Stimulated activated CD8-positive, alpha-beta memory T cell treated with anti-CD3 and anti-CD28 coated beads, Interleukin-7, amount 100 ng/mL, for 4 hours (primary cell): Measurements from ENCODE around the gene SH3BP5L.

Source experiments
- DNase-seq, 2 donors: peaks; one replicate each; pipeline ENCODE4 v3.0.0-alpha.2; 2020; ENCODE audit warnings: low read depth in 2 of 2

The SH3BP5L gene

DNA sequence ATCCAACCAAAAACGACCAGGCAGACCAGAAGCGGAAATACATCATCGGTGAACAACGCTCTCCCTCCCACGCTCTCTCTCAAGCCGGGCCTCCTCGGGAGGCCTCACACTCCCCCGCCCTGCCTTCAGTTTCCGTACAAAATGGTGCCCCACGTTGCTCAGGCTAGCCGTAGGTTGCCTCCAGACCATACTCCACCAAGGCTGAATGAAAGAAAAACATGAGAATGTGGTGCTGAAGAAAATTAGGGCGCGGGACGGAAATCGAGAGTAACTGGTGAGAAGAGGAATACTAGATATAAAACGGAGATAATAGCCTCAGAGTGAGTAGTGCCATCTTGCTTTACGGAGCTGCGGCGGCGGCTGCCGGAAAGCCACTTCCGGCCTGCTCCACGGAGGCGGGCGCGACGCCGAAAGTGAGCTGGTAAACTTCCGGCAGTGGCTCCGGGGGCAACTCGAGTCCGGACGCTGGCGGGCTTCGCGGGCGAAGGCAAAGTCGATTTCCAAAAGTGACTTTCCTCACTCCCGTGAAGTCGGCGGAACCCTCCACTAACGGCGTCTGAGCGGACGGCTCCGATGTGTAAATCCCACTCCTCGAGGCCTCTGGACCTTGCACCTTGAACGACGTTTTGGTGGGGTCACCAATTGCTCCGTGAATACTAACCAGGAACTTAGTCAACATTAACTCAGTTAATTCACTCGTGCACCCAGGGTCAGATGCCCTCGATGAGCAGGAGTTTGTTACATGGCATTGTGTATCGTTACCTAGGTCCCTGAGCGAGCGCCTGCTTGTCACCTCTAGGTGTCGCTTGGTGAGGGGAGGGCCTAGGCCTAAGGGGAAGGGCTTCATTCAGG is at the start of gene SH3BP5L:
TSS of gene SH3BP5L (minus strand) at position 7 of the 852 bp plus-strand sequence. CDS start 980 bp downstream, outside the sequence.
- peak; percentile 88 to 89 for DNase-seq

- DNase-seq = peak; percentile 71 to 82
Observed at GRCh38 chr1:248873993-248874533, 48.3 kb upstream of the SH3BP5L start.

DNA sequence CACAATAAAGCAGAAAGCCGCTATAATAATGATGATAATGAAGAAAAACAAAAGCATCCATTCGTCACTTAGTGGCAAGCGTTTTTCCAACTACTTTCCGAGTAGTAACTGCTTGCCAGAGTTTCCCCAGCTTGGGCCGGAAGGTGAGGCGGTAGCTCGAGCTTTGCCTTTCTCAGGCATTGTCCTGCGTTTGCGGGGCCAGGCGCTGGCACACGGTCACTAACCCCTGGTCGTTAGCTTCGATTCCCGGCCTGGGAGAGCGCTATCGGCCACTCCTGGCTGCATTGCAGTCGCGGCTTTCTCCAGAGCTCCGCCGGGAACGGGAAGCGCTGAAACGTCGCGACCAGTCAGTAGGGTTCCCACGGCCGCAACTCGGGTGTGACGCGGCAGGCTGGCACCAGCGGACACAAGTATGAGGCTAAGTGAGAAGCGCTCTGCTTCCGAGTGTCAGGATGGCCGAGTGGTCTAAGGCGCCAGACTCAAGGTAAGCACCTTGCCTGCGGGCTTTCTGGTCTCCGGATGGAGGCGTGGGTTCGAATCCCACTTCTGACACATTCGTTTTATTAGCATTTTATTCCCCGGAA is 47.8 kb upstream of the SH3BP5L start:
- peak; percentile 80 to 86 for DNase-seq

GRCh38 chr1:248872752-248873408 is 47.2 kb upstream of the SH3BP5L start:
- DNase-seq = no peak

DNA sequence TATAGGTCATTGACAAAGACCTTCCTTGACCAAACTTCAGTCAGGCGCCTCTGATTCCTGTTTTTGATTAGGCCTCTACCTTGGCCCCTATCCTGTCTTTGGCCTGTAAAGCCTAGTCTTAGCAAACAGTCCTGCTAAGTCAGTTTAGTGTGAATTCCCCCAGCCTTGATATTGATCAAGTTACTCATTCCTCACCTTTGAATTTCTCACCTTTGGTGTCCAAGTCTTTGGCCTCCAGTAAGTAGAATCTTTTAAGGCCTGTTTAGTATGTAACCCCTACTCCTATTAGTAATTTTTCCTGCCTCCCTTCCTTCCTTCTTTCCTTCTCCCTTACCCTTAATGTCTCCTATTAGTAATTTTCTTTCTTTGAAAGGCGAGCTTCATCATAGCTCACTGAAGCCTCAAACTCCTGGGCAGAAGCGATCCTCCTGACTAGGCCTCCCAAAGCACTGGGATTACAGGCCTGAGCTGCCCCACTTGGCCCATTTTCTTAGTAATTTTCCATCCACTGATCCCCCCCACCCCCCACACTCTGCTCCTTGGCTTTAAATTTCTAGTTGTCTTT is 46.2 kb upstream of the SH3BP5L start:
- DNase-seq = no peak

DNA sequence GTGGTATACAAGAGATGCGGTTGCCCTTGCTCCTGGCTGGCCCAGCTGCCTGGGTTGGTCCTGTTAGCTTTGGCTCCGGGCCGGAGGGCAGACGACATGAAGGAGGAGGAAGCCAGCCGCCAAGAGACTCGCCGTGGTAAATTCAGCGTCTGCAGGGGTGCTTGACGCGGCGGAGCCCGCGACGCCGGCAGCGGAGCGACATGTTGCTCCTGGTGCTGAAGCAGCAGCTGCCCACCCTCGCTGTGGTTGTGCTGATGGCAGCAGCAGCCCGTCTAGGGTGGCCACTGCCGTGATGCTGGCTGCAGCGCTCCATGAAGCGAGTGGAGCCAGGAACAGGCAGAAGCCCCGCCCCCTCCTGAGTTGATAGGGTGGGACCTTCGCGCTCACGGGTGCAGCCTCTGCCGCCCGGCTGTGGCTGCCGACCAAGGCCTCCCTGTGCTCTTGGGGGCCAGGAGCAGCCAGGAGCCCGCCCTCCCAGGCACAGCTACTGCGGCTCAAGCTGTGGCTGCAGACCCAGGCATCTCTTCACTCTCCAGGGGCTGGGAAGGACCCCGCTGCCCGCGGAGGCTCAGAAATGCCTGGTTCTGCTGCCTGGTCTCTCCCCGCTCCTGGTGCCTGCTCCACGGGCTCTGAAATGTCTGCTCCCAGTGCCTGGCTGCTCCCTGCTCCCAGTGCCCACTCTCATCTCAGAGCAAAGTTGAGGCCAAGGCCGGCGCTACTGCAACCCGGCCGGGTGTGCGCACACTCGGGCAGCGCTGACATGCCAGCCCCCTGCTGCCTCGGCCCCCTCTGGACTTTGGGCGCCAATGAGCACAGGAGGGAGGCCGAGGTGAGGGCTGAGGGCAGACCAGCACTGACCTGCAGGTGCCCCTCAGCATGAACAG is 37.5 kb upstream of the SH3BP5L start:
- peak; percentile 53 to 72 for DNase-seq

DNA sequence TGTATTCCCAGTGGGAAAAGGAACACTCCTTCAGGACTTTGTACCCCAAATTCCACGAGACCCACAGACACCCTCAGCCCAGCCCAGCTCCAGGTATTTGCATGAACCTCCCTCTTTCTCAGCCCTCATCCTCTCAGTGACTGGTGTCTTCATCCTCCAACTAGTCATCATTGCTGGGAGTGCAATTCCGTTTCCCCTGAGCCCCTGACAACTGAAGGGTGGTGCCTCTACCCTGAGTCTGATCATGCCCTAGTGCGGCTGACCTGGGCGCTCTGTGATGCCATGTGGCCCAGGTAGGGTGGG is 36.9 kb upstream of the SH3BP5L start:
- DNase-seq = no peak

DNA sequence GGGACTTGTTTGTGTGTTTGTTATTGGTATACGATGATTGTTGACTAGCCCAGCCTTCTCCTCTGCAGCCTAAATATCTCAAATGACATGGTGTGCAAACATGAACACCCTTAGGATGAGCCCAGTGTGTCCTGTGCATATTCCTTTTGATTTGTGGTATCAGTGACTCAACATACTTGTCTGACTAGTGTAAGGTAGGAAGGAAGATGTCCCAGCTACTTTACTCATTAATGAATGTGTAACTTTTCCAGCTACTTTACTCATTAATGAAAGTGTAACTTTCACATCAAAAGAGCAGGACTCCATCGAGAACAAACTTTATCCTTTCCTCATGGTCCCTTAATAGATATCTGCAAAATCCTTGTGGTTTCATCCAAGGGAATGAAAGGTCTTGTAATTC is 35.9 kb upstream of the SH3BP5L start:
- DNase-seq = no peak

- DNase-seq = no peak
Observed at GRCh38 chr1:248860007-248860406, 34.3 kb upstream of the SH3BP5L start.

- peak; percentile 96 to 98 for DNase-seq
Observed at GRCh38 chr1:248858891-248859889, 33.5 kb upstream of the SH3BP5L start, which contains the start of gene ZNF692. Gene ZNF692, minus strand, starts transcription at chr1:248859085. Its CDS starts 776 bp downstream, at chr1:248858309.

DNA sequence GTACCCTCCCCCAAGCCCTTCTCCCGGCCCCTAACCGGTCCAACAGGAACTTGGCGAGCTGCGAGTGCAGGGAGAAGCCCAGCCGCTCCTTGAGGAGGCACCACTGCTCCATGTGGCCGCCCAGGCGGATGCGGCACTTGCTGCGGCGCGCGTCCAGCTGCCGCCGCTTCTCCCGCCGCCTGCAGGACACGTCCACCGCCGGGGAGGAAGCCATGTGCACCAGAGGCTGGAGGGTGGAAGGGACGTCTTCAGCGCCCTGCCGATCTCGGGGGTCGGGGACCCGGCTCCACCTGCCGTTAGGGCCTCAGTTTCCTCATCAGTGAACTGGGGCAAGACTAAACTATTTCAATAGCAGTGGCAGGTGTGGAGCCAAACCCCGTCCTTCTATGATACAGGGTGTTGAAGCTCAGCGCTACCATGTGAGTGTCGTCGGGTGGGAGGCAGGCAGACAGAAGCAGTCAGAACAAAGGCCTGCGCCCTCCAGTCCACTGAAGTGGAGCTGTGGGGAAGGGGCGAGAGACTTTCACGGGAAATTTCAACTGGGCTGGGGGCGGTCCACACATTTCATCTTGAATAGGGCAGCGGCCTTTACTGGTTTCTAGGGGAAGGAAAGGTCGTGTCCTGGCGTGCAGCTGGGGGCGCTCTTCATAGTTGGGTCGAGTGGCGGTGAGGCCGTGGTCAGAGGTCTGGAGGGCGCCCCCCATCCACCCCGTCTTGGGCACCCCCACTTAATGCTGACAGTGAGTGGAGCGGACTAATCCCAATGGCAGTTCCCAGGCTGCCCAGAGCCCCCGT is 32.6 kb upstream of the SH3BP5L start:
- DNase-seq = no peak

GRCh38 chr1:248857749-248858095 is 32.0 kb upstream of the SH3BP5L start:
- DNase-seq = no peak

DNA sequence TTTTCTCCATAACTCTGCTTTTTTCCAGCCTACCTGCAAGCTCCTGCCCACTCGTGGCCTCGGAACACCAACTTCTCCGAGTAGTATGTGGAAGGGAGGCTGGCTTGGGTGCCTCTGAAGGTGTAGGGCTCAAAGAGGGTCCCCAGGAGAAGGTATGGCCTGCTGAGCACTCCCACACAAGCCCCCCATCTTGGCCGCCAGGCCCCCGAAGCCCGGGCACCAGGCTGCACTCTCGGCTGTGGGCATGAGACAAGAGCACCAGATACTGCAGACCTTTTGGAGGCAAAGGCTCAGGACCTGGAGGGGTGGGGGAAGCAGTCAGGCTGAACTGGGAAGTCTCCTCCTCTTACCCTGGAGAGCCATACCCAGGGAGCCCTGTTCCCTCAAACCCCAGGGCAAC is 31.5 kb upstream of the SH3BP5L start:
- DNase-seq = no peak

DNA sequence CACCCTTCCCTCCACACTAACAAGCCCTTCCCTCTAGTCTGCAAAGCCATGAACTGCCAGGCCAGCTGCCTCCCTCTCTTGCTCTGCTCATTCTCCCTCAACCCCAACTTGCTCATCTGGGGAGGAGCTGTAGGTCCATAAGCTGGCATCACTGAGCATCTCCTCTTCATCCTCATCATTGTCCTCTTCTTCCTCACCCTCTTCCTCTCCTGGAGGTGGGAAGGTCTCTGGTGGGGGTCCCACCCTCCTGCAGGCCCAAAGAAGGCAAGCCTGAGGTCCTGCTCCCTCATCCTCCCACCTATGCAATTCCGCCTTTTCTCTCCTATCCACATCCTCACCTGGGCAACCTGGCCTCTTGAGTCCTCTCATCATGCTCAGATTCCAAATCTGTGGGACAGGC is 30.5 kb upstream of the SH3BP5L start:
- no peak for DNase-seq

DNA sequence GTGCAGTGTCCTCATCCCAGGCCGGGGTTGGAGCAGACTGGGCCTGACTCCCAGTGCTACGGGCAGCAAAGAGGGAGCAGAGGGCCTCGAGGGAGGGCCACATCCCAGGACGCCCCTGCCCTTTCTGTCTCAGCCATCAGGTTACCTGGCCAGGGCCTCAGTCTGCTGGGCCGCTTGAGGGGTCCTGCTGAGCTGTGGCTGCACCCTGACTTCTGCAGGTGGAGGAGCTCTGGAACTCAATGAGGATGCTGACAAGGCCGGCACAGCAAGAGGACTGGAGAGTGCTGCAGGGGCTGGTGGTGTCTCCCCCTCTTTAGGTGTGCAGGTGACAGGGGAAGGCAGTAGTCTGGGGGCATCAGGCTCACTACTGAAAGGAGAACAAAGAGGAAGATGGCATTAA is 29.9 kb upstream of the SH3BP5L start:
- DNase-seq = no peak

DNA sequence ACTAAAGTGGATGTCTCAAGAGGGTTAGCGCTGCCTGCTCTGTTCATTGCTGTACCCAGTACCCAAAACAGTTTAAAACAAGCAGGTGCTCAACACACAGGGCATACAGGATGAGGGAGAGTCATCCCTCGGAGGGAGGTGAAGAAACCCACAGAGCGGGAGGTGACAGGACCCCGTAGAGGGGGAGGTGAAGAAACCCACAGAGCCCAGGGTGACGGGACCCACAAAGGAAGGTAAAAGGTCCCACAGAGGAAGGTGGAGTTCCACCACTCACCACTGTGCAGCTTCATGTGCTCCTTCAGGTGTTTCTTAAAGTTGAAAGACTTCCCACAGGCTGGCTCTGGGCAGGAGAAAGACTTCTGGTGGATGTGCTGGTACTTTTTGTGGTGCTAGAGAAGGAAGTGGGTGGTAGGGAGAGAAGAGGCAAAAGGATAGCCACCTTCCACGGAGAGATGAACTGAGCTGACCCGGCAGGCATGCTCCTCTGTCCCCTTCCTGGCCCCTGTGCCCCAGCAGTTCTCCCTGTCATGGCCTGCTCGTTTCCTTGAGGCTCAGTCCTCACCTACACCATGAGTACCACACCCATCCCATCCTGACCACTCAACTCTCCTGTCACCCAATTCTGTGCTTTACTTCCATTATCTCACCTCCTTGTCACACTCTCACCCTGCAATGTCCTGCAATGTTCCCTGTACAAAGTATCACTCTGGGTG is 28.1 kb upstream of the SH3BP5L start:
- DNase-seq = peak in 1 of 2 donors; percentile 36

GRCh38 chr1:248852481-248853405 is 27.0 kb upstream of the SH3BP5L start:
- no peak for DNase-seq
